K562 (cell line): ENCODE results near the gene YAP1. TPM values are rescaled to one million over a fixed set of nuclear protein-coding genes. Genes with fewer than 3 reads are reported as not detected.

ENCODE experiments used
- ATAC-seq: fragments of 200-7000 bp; cut with Tn5 transposase; 3 replicates; pipeline ENCODE4 v1.9.1; 2020; ENCODE audit warnings: moderate library complexity
- BruUV-seq: library from RNA; stranded (reverse); fragments of 400-500 nt; replicated peaks from 2 replicates; lab custom pipeline; 2021; lab: Mats Ljungman, UMichigan
- CTCF ChIA-PET: fragments of 300-600 bp; formaldehyde crosslinking; extraction: SDS; loops from one replicate; lab custom pipeline; 2021; ENCODE audit warnings: low intra/inter-chr PET ratio; lab: Yijun Ruan, JAX
- POLR2A ChIA-PET: fragments of 300-600, 350-650 bp; sonication (Branson Sonifier 250); formaldehyde crosslinking; extraction: SDS; loops from one replicate; lab custom pipeline; 2021; ENCODE audit warnings: antibody characterized with exemption, inconsistent platforms; lab: Yijun Ruan, JAX
- DNase-seq, 4 experiments: peaks; one replicate each; pipeline versions ENCODE4 v3.0.0 to v3.0.0-alpha.2; 2011 to 2018; ENCODE audit warnings: low spot score in 3 of 4, mixed read lengths in 3 of 4; ENCODE audit errors: extremely low read depth in 1 of 4
- FAIRE-seq: peaks from 2 replicates; lab custom pipeline; 2011; peaks lifted over from hg19 to GRCh38; lab: Jason Lieb, UNC
- H2AFZ ChIP-seq: 2 replicates; pipeline ENCODE4 v1.6.0; 2011; ENCODE audit warnings: low read depth, low read length, control low read depth, inconsistent platforms
- H3K27ac ChIP-seq: fragments of 200-600 bp; 3 replicates; pipeline ENCODE4 v1.8.0; 2011; ENCODE audit warnings: low read depth, mild to moderate bottlenecking, control low read depth, inconsistent platforms, low read length, moderate library complexity, mixed read lengths; ENCODE audit errors: extremely low read depth
- H3K27me3 ChIP-seq, 2 experiments: fragments of 300-600 bp in 1 of 2; 2 replicates in 1 of 2; 3 replicates in 1 of 2; pipeline versions ENCODE4 v1.6.0 to v1.8.0; 2011; ENCODE audit warnings: inconsistent platforms in 2 of 2, low read length in 2 of 2, mild to moderate bottlenecking in 1 of 2, mixed read lengths in 1 of 2, moderate library complexity in 1 of 2; ENCODE audit not compliant: control insufficient read depth in 2 of 2, insufficient read depth in 2 of 2
- H3K36me3 ChIP-seq: fragments of 300-600 bp; 3 replicates; pipeline ENCODE4 v1.8.0; 2011; ENCODE audit warnings: mild to moderate bottlenecking, low read length, inconsistent platforms; ENCODE audit not compliant: control insufficient read depth, insufficient read depth
- H3K4me1 ChIP-seq, 2 experiments: fragments of 200-600 bp in 1 of 2; replicated peaks in 1 of 2; 2 replicates in 1 of 2; 3 replicates in 1 of 2; pipeline versions ENCODE4 v1.5.1 to v1.8.0; 2011; ENCODE audit warnings: inconsistent platforms in 2 of 2, low read length in 2 of 2, mild to moderate bottlenecking in 1 of 2, mixed read lengths in 1 of 2, moderate library complexity in 1 of 2; ENCODE audit not compliant: control insufficient read depth in 2 of 2, insufficient read depth in 2 of 2
- H3K4me2 ChIP-seq: 2 replicates; pipeline ENCODE4 v1.6.1; 2011; ENCODE audit warnings: low read length, control low read depth, inconsistent platforms, mixed read lengths; ENCODE audit not compliant: insufficient read depth
- H3K4me3 ChIP-seq: fragments of 200-600 bp; sonication (generic), shearing (Covaris generic); 2 replicates; pipeline ENCODE4 v1.5.1; 2016; ENCODE audit warnings: control low read depth, inconsistent platforms
- H3K79me2 ChIP-seq: fragments of 200-600 bp; 3 replicates; pipeline ENCODE4 v1.8.0; 2011; ENCODE audit warnings: low read length, inconsistent platforms; ENCODE audit not compliant: control insufficient read depth, insufficient read depth
- H3K9ac ChIP-seq, 2 experiments: 2 replicates each; pipeline versions ENCODE4 v1.6.0 to v1.6.1; 2011; ENCODE audit warnings: low read depth in 2 of 2, low read length in 2 of 2, control low read depth in 1 of 2, inconsistent platforms in 1 of 2, mild to moderate bottlenecking in 1 of 2, mixed read lengths in 1 of 2; ENCODE audit not compliant: insufficient read depth in 1 of 2
- H3K9me1 ChIP-seq: one replicate; pipeline ENCODE4 v1.6.0; 2011; ENCODE audit warnings: inconsistent platforms, mild to moderate bottlenecking, low read length, moderate library complexity; ENCODE audit not compliant: control insufficient read depth, insufficient read depth
- H3K9me3 ChIP-seq: replicated peaks from 2 replicates; pipeline ENCODE4 v1.5.1; 2011; ENCODE audit warnings: low read depth, low read length, inconsistent platforms; ENCODE audit not compliant: control insufficient read depth, insufficient read depth
- H4K20me1 ChIP-seq: replicated peaks from 2 replicates; pipeline ENCODE4 v1.6.1; 2011; ENCODE audit warnings: low read length, inconsistent platforms, mixed read lengths; ENCODE audit not compliant: control insufficient read depth, insufficient read depth
- CSDE1 ChIP-seq, 2 experiments: fragments of 450-650 bp; IDR thresholded peaks; 2 replicates each; pipeline ENCODE4 v1.6.1; 2016; ENCODE audit warnings: mild to moderate bottlenecking in 1 of 2
- KLF10 ChIP-seq: fragments of 250-450 bp; sonication (Bioruptor Pico); IDR thresholded peaks from 2 replicates; pipeline ENCODE4 v1.6.1; 2021; ENCODE audit warnings: matching md5 sums
- PHF20 ChIP-seq: fragments of 450-650 bp; IDR thresholded peaks from 2 replicates; pipeline ENCODE4 v1.6.1; 2018; ENCODE audit not compliant: partially characterized antibody
- POLR2H ChIP-seq: IDR thresholded peaks from 2 replicates; pipeline ENCODE4 v1.6.1; 2016; ENCODE audit warnings: missing genetic modification characterization, low read depth, mild to moderate bottlenecking, control low read depth, missing compliant biosample characterization, moderate library complexity
- RBM22 ChIP-seq: fragments of 200-400 bp; formaldehyde crosslinking; IDR thresholded peaks from 2 replicates; pipeline ENCODE4 v1.6.1; 2018; ENCODE audit warnings: low read length, low read depth; ENCODE audit not compliant: poor library complexity, severe bottlenecking
- SOX6 ChIP-seq: fragments of 450-650 bp; IDR thresholded peaks from 2 replicates; pipeline ENCODE4 v1.6.1; 2014; ENCODE audit warnings: mild to moderate bottlenecking
- ZNF263 ChIP-seq: sonication (generic); formaldehyde crosslinking; IDR thresholded peaks from 2 replicates; pipeline ENCODE4 v1.8.0; 2022; ENCODE audit warnings: mild to moderate bottlenecking, missing genetic modification reagents, borderline replicate concordance
- ZNF347 ChIP-seq: fragments of 450-650 bp; formaldehyde crosslinking; IDR thresholded peaks from 2 replicates; pipeline ENCODE4 v1.4.0; 2020; ENCODE audit warnings: low read depth, mild to moderate bottlenecking, moderate library complexity
- ZNF507 ChIP-seq: conservative IDR thresholded peaks from 2 replicates; pipeline ENCODE4 v1.6.1; 2017; ENCODE audit warnings: missing genetic modification characterization, missing compliant biosample characterization
- WGBS: fragments of 100-300 bp; shearing (Covaris generic); methylation state at CpG from one replicate; pipeline ENCODE4 v1.1.6; 2016; ENCODE audit warnings: low coverage, mixed read lengths; ENCODE audit not compliant: insufficient coverage; ENCODE audit errors: missing lambda C conversion rate; 5-methylcytosine and 5-hydroxymethylcytosine counted together
- in situ Hi-C: fragments of 300-500 bp; cut with MboI; formaldehyde crosslinking; loops from 4 replicates; pipeline ENCODE4 v1.15.0; 2018; ENCODE audit warnings: inconsistent platforms, mixed read lengths
- intact Hi-C: fragments of 100-400 bp; cut with micrococcal nuclease; formaldehyde crosslinking; loops from 2 replicates; pipeline ENCODE4 v1.14.2; 2022
- polyA plus RNA-seq, 8 experiments: library from polyadenylated mRNA; depleted of rRNA in 4 of 8; stranded (reverse) in 5 of 8; unstranded in 3 of 8; fragments of >200 nt; fragmentation: Nextera tagmentation in 2 of 8; fragmentation: Illumina TruSeq in 1 of 8; extraction: Ambion mirVana in 2 of 8; extraction: Trizol in 1 of 8; gene quantifications; 2 replicates each; pipeline versions ENCODE4 v1.2.1 to v1.2.3, GENCODE V29; 2011 to 2014; ENCODE audit warnings: inconsistent platforms in 1 of 8, missing spikeins in 1 of 8
- total RNA-seq, 7 experiments: library from RNA; depleted of rRNA in 6 of 7; stranded (reverse); fragments of >200 nt in 6 of 7; fragmentation: Illumina TruSeq in 2 of 7; extraction: Trizol in 2 of 7; gene quantifications; 2 replicates each; pipeline versions ENCODE4 v1.2.1 to v1.2.3, GENCODE V29; 2011 to 2021; ENCODE audit warnings: low replicate concordance in 1 of 7
- TF ChIP-seq, protein P1 (sequence below): fragments of 450-650 bp; IDR thresholded peaks from 2 replicates; pipeline ENCODE4 v1.6.1; 2016
- TF ChIP-seq, protein P2 (sequence below): sonication (generic); formaldehyde crosslinking; IDR thresholded peaks from 2 replicates; pipeline ENCODE4 v1.8.0; 2022; ENCODE audit warnings: mild to moderate bottlenecking, low read depth, missing genetic modification reagents
- TF ChIP-seq, protein P3 (sequence below): fragments of 450-650 bp; IDR thresholded peaks from 2 replicates; pipeline ENCODE4 v1.6.1; 2017; ENCODE audit warnings: antibody characterized with exemption

YAP1 gene
- total and polyA plus RNA-seq, 9 of the 15 experiments (the other 6 are each of a cell fraction or from before 2014, with no cell fraction given): 0.18 TPM; not detected in 8

DNA sequence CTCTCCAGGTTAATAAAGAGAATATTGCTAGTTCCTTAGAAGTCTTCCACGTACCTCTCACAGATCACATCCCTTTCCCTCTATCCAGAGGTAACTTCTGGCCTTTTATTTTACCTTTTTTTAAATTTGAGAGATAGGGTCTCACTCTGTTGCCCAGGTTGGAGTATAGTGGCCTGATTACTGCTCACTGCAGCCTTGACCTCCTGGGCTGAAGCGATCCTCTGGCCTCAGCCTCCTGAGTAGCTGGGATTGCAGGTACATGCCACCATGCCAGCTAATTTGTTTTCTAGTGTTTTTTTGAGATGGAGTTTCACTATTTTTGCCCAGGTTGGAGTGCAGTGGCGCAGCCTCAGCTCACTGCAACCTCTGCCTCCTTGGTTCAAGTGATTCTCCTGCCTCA lies 24.4 kb downstream of the YAP1 start:
- Histone ChIP-seq H3K9me3 (no peaks in the 10 kb centered on the region), H3K4me1 (no peaks in the 10 kb centered on the region), H3K36me3 (no peaks in the 10 kb centered on the region), H3K79me2 (no peaks in the 10 kb centered on the region), H3K9ac (no peak overlapping the region), H4K20me1 (no peaks in the 10 kb centered on the region), H2AFZ (no peak overlapping the region), H3K27me3 (no peaks in the 10 kb centered on the region), H3K4me2 (no peak overlapping the region), H3K27ac (no peak overlapping the region), H3K9me1 (no peaks in the 10 kb centered on the region), H3K4me3 (no peak overlapping the region)
- no TSS peak for BruUV-seq
- TF ChIP-seq ZNF347 (CRISPR knock-in tag) (no peak), ZNF263 (CRISPR knock-in tag) (no peak), RBM22 (no peak), CSDE1 (IDR thresholded peaks at IDR 0.05) (no peak), KLF10 (no peak), ZNF507 (no peak), SOX6 (no peak), PHF20 (no peak), POLR2H (no peak)
- TF ChIP-seq, protein P1, sequence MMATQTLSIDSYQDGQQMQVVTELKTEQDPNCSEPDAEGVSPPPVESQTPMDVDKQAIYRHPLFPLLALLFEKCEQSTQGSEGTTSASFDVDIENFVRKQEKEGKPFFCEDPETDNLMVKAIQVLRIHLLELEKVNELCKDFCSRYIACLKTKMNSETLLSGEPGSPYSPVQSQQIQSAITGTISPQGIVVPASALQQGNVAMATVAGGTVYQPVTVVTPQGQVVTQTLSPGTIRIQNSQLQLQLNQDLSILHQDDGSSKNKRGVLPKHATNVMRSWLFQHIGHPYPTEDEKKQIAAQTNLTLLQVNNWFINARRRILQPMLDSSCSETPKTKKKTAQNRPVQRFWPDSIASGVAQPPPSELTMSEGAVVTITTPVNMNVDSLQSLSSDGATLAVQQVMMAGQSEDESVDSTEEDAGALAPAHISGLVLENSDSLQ: no peak
- TF ChIP-seq, protein P2, sequence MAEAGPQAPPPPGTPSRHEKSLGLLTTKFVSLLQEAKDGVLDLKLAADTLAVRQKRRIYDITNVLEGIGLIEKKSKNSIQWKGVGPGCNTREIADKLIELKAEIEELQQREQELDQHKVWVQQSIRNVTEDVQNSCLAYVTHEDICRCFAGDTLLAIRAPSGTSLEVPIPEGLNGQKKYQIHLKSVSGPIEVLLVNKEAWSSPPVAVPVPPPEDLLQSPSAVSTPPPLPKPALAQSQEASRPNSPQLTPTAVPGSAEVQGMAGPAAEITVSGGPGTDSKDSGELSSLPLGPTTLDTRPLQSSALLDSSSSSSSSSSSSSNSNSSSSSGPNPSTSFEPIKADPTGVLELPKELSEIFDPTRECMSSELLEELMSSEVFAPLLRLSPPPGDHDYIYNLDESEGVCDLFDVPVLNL (CRISPR knock-in tag): no peak
- TF ChIP-seq, protein P3, sequence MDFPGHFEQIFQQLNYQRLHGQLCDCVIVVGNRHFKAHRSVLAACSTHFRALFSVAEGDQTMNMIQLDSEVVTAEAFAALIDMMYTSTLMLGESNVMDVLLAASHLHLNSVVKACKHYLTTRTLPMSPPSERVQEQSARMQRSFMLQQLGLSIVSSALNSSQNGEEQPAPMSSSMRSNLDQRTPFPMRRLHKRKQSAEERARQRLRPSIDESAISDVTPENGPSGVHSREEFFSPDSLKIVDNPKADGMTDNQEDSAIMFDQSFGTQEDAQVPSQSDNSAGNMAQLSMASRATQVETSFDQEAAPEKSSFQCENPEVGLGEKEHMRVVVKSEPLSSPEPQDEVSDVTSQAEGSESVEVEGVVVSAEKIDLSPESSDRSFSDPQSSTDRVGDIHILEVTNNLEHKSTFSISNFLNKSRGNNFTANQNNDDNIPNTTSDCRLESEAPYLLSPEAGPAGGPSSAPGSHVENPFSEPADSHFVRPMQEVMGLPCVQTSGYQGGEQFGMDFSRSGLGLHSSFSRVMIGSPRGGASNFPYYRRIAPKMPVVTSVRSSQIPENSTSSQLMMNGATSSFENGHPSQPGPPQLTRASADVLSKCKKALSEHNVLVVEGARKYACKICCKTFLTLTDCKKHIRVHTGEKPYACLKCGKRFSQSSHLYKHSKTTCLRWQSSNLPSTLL: no peak
- DNase-seq: no peak
- no peak for ATAC-seq
- FAIRE-seq: no peak
- CTCF ChIA-PET: no interaction called here
- in situ Hi-C loops (no loop called here), intact Hi-C loops (no loop called here)
- POLR2A ChIA-PET: no interaction called here
- whole genome bisulfite sequencing: 2% methylated on average over 3 of the region's 3 CpGs
